ENCODE data around the gene FADS6.

The FADS6 gene

DNA sequence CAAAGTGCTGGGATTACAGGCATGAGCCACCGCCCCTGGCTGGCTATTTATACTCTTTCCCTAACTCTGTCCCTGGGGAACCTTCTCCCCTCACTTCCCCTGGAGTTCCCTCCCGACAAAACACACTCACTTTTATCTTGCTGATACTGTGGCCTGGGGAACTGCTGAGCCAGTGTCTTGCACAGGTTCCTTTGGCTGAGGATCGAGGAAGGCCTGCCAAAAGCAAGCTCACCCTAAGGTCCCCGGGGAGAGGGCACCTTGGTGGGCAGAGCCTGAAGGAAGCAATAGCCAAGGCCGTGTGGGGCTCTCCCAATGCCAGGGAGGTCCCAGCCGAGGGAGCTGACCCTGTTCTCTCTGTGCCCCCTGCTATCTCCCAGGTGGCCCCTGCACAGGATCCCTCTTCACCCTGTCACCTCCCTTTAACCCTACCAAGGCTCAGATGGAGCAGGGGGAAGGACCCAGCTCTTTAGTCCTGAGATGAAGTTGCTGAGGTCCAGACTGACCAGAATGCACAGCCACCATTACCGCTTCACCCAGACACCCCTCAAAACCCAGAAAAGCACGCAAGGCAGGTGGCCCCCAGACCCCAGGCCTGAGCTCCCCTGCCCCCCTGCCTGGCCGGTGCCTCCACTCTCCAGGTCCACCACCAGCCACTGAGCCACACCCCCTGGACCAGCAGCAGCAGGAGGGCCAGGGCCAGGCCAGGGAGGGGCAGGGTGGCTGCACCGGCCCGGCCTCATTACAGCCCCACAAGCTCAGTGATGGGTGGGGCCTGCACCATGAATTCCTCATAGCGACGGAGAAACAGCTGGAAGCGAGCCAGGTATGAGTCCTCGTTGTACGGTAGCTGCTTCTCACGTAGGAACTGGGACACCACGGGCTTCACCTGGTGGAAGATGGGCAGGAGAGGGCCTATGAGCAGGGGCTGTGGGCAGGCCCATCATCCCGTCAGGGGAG lies 15.6 kb downstream of the FADS6 start:
- Mint-ChIP-seq H3K4me3 (no peak overlapping the region), H3K9me3 (no peaks in the 10 kb centered on the region), H3K36me3 (ENCODE audit: low read depth) (no peaks in the 10 kb centered on the region), H3K27ac (no peak overlapping the region), H3K27me3 (ENCODE audit: low read depth, poor library complexity) (peaks cover 22% of the 10 kb centered on the region), H3K4me1 (peaks cover 45% of the 10 kb centered on the region)
- TF ChIP-seq, protein P1, sequence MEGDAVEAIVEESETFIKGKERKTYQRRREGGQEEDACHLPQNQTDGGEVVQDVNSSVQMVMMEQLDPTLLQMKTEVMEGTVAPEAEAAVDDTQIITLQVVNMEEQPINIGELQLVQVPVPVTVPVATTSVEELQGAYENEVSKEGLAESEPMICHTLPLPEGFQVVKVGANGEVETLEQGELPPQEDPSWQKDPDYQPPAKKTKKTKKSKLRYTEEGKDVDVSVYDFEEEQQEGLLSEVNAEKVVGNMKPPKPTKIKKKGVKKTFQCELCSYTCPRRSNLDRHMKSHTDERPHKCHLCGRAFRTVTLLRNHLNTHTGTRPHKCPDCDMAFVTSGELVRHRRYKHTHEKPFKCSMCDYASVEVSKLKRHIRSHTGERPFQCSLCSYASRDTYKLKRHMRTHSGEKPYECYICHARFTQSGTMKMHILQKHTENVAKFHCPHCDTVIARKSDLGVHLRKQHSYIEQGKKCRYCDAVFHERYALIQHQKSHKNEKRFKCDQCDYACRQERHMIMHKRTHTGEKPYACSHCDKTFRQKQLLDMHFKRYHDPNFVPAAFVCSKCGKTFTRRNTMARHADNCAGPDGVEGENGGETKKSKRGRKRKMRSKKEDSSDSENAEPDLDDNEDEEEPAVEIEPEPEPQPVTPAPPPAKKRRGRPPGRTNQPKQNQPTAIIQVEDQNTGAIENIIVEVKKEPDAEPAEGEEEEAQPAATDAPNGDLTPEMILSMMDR (IDR thresholded peaks at IDR 0.05), result no peak
- no peak for DNase-seq

GRCh38 chr17:74875977-74876593 lies 17.3 kb downstream of the FADS6 start:
- H3K27ac Mint-ChIP-seq, result peak overlapping the region; percentile 41
- no peaks in the 10 kb centered on the region for H3K36me3 Mint-ChIP-seq (ENCODE audit: low read depth)

GRCh38 chr17:74875155-74875976 lies 18.1 kb downstream of the FADS6 start:
- H3K4me3 Mint-ChIP-seq, result peak overlapping the region; percentile 3
- H3K9me3 Mint-ChIP-seq, result no peaks in the 10 kb centered on the region
- H3K27me3 Mint-ChIP-seq (ENCODE audit: low read depth, poor library complexity), result peaks cover 4% of the 10 kb centered on the region
- peaks cover 64% of the 10 kb centered on the region for H3K4me1 Mint-ChIP-seq
- no peak for DNase-seq
- TF ChIP-seq, protein P1 (IDR thresholded peaks at IDR 0.05), result no peak
- H3K36me3 Mint-ChIP-seq (ENCODE audit: low read depth), result no peaks in the 10 kb centered on the region
- H3K27ac Mint-ChIP-seq, result peak overlapping the region; percentile 41

More at GRCh38 chr17:74875977-74876593, 17.3 kb downstream of the FADS6 start:
- TF ChIP-seq, protein P1 (IDR thresholded peaks at IDR 0.05), result no peak
- Mint-ChIP-seq H3K4me1 (peaks cover 61% of the 10 kb centered on the region), H3K4me3 (no peak overlapping the region), H3K9me3 (no peaks in the 10 kb centered on the region), H3K27me3 (ENCODE audit: low read depth, poor library complexity) (peaks cover 7% of the 10 kb centered on the region)
- DNase-seq, result no peak

- Mint-ChIP-seq H3K4me1 (peaks cover 62% of the 10 kb centered on the region), H3K27me3 (ENCODE audit: low read depth, poor library complexity) (peaks cover 4% of the 10 kb centered on the region), H3K4me3 (peak overlapping the region; percentile 3)
Observed at GRCh38 chr17:74874615-74875037, 18.8 kb downstream of the FADS6 start.

GRCh38 chr17:74873874-74874614 lies 19.4 kb downstream of the FADS6 start:
- Mint-ChIP-seq H3K27ac (peak overlapping the region; percentile 87), H3K36me3 (ENCODE audit: low read depth) (no peaks in the 10 kb centered on the region), H3K4me3 (peak overlapping the region; percentile 93), H3K27me3 (ENCODE audit: low read depth, poor library complexity) (peaks cover 4% of the 10 kb centered on the region), H3K4me1 (peaks cover 65% of the 10 kb centered on the region), H3K9me3 (no peaks in the 10 kb centered on the region)
- TF ChIP-seq, protein P1 (IDR thresholded peaks at IDR 0.05), result no peak
- DNase-seq, result no peak

More at GRCh38 chr17:74874615-74875037, 18.8 kb downstream of the FADS6 start:
- H3K36me3 Mint-ChIP-seq (ENCODE audit: low read depth), result no peaks in the 10 kb centered on the region
- DNase-seq, result no peak
- no peak overlapping the region for H3K27ac Mint-ChIP-seq
- TF ChIP-seq, protein P1 (IDR thresholded peaks at IDR 0.05), result no peak
- H3K9me3 Mint-ChIP-seq, result no peaks in the 10 kb centered on the region

Measured in nephron progenitor cell (in vitro differentiated cells).